Cardiac muscle cell (in vitro differentiated cells and primary cell): Measurements from ENCODE around the gene NUDT9. TPM values are rescaled to one million over a fixed set of nuclear protein-coding genes. Genes with fewer than 3 reads are reported as not detected.

Experiments
- DNase-seq, 2 donors: peaks; one replicate each; pipeline versions ENCODE4 v3.0.0 to v3.0.0-alpha.2; 2010 to 2017; ENCODE audit warnings: low read depth in 1 of 2, low spot score in 1 of 2
- H3K27ac ChIP-seq: fragments of 200-600 bp; sonication (generic); 2 replicates; pipeline ENCODE4 v1.5.1; 2016
- H3K27me3 ChIP-seq: fragments of 200-600 bp; sonication (generic); 2 replicates; pipeline ENCODE4 v1.6.0; 2016; ENCODE audit warnings: control low read depth
- H3K36me3 ChIP-seq: fragments of 200-600 bp; sonication (generic); 2 replicates; pipeline ENCODE4 v1.5.1; 2016; ENCODE audit warnings: control low read depth
- H3K4me1 ChIP-seq: fragments of 200-600 bp; sonication (generic); 2 replicates; pipeline ENCODE4 v1.8.1; 2017; ENCODE audit warnings: low read depth, mild to moderate bottlenecking, mixed run types
- H3K4me3 ChIP-seq: fragments of 200-600 bp; sonication (generic); 2 replicates; pipeline ENCODE4 v1.5.1; 2016; ENCODE audit warnings: mild to moderate bottlenecking
- H3K9me3 ChIP-seq: fragments of 200-600 bp; sonication (generic); 2 replicates; pipeline ENCODE4 v1.5.1; 2017; ENCODE audit warnings: low read depth, mild to moderate bottlenecking, control low read depth
- CTCF ChIP-seq: IDR thresholded peaks from 2 replicates; pipeline ENCODE4 v1.5.1; 2012; ENCODE audit warnings: low read depth, mild to moderate bottlenecking, low read length
- polyA plus RNA-seq: library from polyadenylated mRNA; unstranded; fragments of >200 nt; fragmentation: Nextera tagmentation; extraction: Ambion mirVana; gene quantifications from 2 replicates; pipeline ENCODE4 v1.2.1, GENCODE V29; 2016
- total RNA-seq: library from RNA; depleted of rRNA; stranded (reverse); fragments of >200 nt; gene quantifications from 2 replicates; pipeline ENCODE4 v1.2.3, GENCODE V29; 2016

NUDT9 gene
- total and polyA plus RNA-seq, 2 experiments from 2014 or later: 21.8 to 41.6 TPM

GRCh38 chr4:87458913-87459312, 36.5 kb downstream of the NUDT9 start:
- no peaks in the 10 kb centered on the region for H3K9me3 ChIP-seq
- H3K36me3 ChIP-seq: peaks cover 17% of the 10 kb centered on the region
- no peak for TF ChIP-seq CTCF
- no peak for DNase-seq
- no peaks in the 10 kb centered on the region for H3K27me3 ChIP-seq
- H3K4me3 ChIP-seq: no peak overlapping the region
- no peaks in the 10 kb centered on the region for H3K4me1 ChIP-seq
- no peak overlapping the region for H3K27ac ChIP-seq

GRCh38 chr4:87461281-87461700, 38.9 kb downstream of the NUDT9 start:
- Histone ChIP-seq H3K36me3 (peaks cover 12% of the 10 kb centered on the region), H3K9me3 (no peaks in the 10 kb centered on the region), H3K27me3 (no peaks in the 10 kb centered on the region), H3K4me1 (no peaks in the 10 kb centered on the region), H3K4me3 (no peak overlapping the region), H3K27ac (no peak overlapping the region)
- DNase-seq: no peak
- no peak for TF ChIP-seq CTCF

- Histone ChIP-seq H3K4me3 (no peak overlapping the region), H3K9me3 (no peaks in the 10 kb centered on the region), H3K36me3 (peaks cover 12% of the 10 kb centered on the region), H3K27ac (no peak overlapping the region), H3K4me1 (no peaks in the 10 kb centered on the region), H3K27me3 (no peaks in the 10 kb centered on the region)
- TF ChIP-seq CTCF: no peak
- DNase-seq: no peak
Measured at GRCh38 chr4:87462102-87462501, 39.7 kb downstream of the NUDT9 start.

GRCh38 chr4:87465739-87466366, 43.5 kb downstream of the NUDT9 start:
- no peaks in the 10 kb centered on the region for H3K27me3 ChIP-seq
- peak; percentile 40 to 77 for DNase-seq
- H3K4me1 ChIP-seq: peaks cover 4% of the 10 kb centered on the region
- no peak overlapping the region for H3K27ac ChIP-seq
- H3K36me3 ChIP-seq: no peaks in the 10 kb centered on the region
- H3K9me3 ChIP-seq: no peaks in the 10 kb centered on the region
- no peak overlapping the region for H3K4me3 ChIP-seq
- peak; percentile 62 for TF ChIP-seq CTCF

GRCh38 chr4:87469390-87469789, 47.0 kb downstream of the NUDT9 start:
- Histone ChIP-seq H3K36me3 (no peaks in the 10 kb centered on the region), H3K4me3 (no peak overlapping the region), H3K27ac (no peak overlapping the region), H3K27me3 (no peaks in the 10 kb centered on the region), H3K4me1 (peaks cover 4% of the 10 kb centered on the region), H3K9me3 (no peaks in the 10 kb centered on the region)
- peak; percentile 1 to 77 for DNase-seq
- no peak for TF ChIP-seq CTCF
